GM19193 (cell line): ENCODE results near the gene FLNB.

ENCODE experiments used
- POLR2A ChIP-seq: IDR thresholded peaks from 4 replicates; pipeline ENCODE4 v1.6.1; 2011; ENCODE audit not compliant: insufficient read depth, insufficient read length; ENCODE audit errors: extremely low read depth

The FLNB gene

GRCh38 chr3:58107597-58107996, 99.4 kb downstream of the FLNB start:
- TF ChIP-seq POLR2A = no peak

- no peak for TF ChIP-seq POLR2A
These were observed 101.5 kb downstream of the FLNB start for GRCh38 chr3:58109752-58110151.

GRCh38 chr3:58111513-58112184, 103.4 kb downstream of the FLNB start:
- TF ChIP-seq POLR2A = no peak

- TF ChIP-seq POLR2A = no peak
These were observed 103.9 kb downstream of the FLNB start for GRCh38 chr3:58112185-58112535.

GRCh38 chr3:58115175-58115574, 107.0 kb downstream of the FLNB start:
- TF ChIP-seq POLR2A = no peak

- TF ChIP-seq POLR2A = no peak
These were observed 108.1 kb downstream of the FLNB start for GRCh38 chr3:58116161-58116955.

- TF ChIP-seq POLR2A = no peak
These were observed 108.8 kb downstream of the FLNB start for GRCh38 chr3:58116985-58117384.

- no peak for TF ChIP-seq POLR2A
These were observed 109.4 kb downstream of the FLNB start for GRCh38 chr3:58117561-58118181.

GRCh38 chr3:58119186-58119585, 111.0 kb downstream of the FLNB start:
- TF ChIP-seq POLR2A = no peak

GRCh38 chr3:58120075-58120812, 112.0 kb downstream of the FLNB start:
- TF ChIP-seq POLR2A = no peak

- no peak for TF ChIP-seq POLR2A
These were observed 113.0 kb downstream of the FLNB start for GRCh38 chr3:58121183-58121582.

GRCh38 chr3:58122936-58123700, 114.9 kb downstream of the FLNB start:
- no peak for TF ChIP-seq POLR2A

GRCh38 chr3:58124387-58124786, 116.2 kb downstream of the FLNB start:
- no peak for TF ChIP-seq POLR2A

GRCh38 chr3:58129041-58129770, 121.0 kb downstream of the FLNB start:
- TF ChIP-seq POLR2A = no peak
